SK-N-SH (cell line): ENCODE measurements around the gene DHRSX.
"Not testable (repeated sequence)": the region's sequence is repeated elsewhere in the genome, so short reads cannot be mapped to it uniquely, and the experiment has no call there.

Experiments
- POLR2AphosphoS5 ChIP-seq: IDR thresholded peaks from 2 replicates; pipeline ENCODE4 v1.6.1; 2012; ENCODE audit warnings: low read depth, low read length
- TF ChIP-seq, protein P1 (sequence below): IDR thresholded peaks from 2 replicates; pipeline ENCODE4 v1.4.0; 2012; ENCODE audit warnings: low read depth, borderline replicate concordance
- TF ChIP-seq, protein P2 (sequence below): fragments of 200-600 bp; sonication (generic); IDR thresholded peaks from 2 replicates; pipeline ENCODE4 v1.6.1; 2017; ENCODE audit warnings: antibody characterized with exemption, mild to moderate bottlenecking, moderate library complexity
- TF ChIP-seq, protein P3 (sequence below): IDR thresholded peaks from 2 replicates; pipeline ENCODE4 v1.4.0; 2012; ENCODE audit warnings: low read depth, borderline replicate concordance

DNA sequence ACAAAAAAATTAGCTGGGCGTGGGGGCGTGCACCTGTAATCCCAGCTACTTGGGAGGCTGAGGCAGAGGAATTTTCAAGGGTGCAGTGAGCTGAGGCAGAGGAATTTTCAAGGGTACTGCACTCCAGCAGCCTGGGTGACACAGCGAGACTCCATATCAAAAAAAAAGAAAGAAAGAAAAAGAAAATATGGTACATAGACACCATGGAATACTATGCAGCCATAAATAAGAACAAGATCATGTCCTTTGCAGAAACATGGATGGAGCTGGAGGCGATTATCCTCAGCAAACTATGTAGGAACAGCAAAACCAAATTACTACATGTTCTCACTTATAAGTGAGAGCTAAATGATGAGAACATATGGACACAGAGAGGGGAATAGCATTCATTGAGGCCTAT lies 141.3 kb downstream of the DHRSX start:
- TF ChIP-seq, protein P1, sequence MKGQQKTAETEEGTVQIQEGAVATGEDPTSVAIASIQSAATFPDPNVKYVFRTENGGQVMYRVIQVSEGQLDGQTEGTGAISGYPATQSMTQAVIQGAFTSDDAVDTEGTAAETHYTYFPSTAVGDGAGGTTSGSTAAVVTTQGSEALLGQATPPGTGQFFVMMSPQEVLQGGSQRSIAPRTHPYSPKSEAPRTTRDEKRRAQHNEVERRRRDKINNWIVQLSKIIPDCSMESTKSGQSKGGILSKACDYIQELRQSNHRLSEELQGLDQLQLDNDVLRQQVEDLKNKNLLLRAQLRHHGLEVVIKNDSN, result not testable (repeated sequence)
- TF ChIP-seq, protein P2, sequence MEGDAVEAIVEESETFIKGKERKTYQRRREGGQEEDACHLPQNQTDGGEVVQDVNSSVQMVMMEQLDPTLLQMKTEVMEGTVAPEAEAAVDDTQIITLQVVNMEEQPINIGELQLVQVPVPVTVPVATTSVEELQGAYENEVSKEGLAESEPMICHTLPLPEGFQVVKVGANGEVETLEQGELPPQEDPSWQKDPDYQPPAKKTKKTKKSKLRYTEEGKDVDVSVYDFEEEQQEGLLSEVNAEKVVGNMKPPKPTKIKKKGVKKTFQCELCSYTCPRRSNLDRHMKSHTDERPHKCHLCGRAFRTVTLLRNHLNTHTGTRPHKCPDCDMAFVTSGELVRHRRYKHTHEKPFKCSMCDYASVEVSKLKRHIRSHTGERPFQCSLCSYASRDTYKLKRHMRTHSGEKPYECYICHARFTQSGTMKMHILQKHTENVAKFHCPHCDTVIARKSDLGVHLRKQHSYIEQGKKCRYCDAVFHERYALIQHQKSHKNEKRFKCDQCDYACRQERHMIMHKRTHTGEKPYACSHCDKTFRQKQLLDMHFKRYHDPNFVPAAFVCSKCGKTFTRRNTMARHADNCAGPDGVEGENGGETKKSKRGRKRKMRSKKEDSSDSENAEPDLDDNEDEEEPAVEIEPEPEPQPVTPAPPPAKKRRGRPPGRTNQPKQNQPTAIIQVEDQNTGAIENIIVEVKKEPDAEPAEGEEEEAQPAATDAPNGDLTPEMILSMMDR, result not testable (repeated sequence)
- not testable (repeated sequence) for TF ChIP-seq POLR2AphosphoS5
- TF ChIP-seq, protein P3, sequence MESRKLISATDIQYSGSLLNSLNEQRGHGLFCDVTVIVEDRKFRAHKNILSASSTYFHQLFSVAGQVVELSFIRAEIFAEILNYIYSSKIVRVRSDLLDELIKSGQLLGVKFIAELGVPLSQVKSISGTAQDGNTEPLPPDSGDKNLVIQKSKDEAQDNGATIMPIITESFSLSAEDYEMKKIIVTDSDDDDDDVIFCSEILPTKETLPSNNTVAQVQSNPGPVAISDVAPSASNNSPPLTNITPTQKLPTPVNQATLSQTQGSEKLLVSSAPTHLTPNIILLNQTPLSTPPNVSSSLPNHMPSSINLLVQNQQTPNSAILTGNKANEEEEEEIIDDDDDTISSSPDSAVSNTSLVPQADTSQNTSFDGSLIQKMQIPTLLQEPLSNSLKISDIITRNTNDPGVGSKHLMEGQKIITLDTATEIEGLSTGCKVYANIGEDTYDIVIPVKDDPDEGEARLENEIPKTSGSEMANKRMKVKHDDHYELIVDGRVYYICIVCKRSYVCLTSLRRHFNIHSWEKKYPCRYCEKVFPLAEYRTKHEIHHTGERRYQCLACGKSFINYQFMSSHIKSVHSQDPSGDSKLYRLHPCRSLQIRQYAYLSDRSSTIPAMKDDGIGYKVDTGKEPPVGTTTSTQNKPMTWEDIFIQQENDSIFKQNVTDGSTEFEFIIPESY, result not testable (repeated sequence)
